Measurements from ENCODE around the gene BTN3A1.

- TF ChIP-seq EZH2 (IDR thresholded peaks at IDR 0.05; ENCODE audit: low read length, missing control alignments), result no peak
- TF ChIP-seq CTCF (conservative IDR thresholded peaks at IDR 0.05 in 1 of 2, IDR thresholded peaks at IDR 0.05 in 1 of 2; ENCODE audit: low read depth in 1 of 2, low read length in 2 of 2), result no peak
These were observed 44.0 kb downstream of the BTN3A1 start for GRCh38 chr6:26445934-26446667.

Measured in fibroblast of lung (primary cell).